SK-N-SH treated with all-trans-retinoic acid at 6 μM for 48 hours (cell line): Measurements from ENCODE around the gene CDC42EP3.

Source experiments
- ATAC-seq: fragments of 200-7000 bp; cut with Tn5 transposase; 3 replicates; pipeline ENCODE4 v1.9.1; 2020; ENCODE audit warnings: mild to moderate bottlenecking, moderate library complexity
- ARNTL ChIP-seq: fragments of 450-650 bp; formaldehyde crosslinking; IDR thresholded peaks from 2 replicates; pipeline ENCODE4 v1.5.0; 2020; ENCODE audit warnings: low read depth, mild to moderate bottlenecking, moderate library complexity, borderline replicate concordance
- BACH2 ChIP-seq: fragments of 250-450 bp; sonication (Bioruptor Pico); IDR thresholded peaks from 2 replicates; pipeline ENCODE4 v1.9.0; 2021; ENCODE audit warnings: mild to moderate bottlenecking, borderline replicate concordance
- CSDC2 ChIP-seq: fragments of 250-450 bp; sonication (Bioruptor Pico); IDR thresholded peaks from 2 replicates; pipeline ENCODE4 v1.5.0; 2020; ENCODE audit warnings: mild to moderate bottlenecking, moderate library complexity
- ESRRG ChIP-seq: fragments of 250-450 bp; sonication (Bioruptor Pico); IDR thresholded peaks from 2 replicates; pipeline ENCODE4 v1.6.1; 2021; ENCODE audit warnings: mild to moderate bottlenecking
- GLIS3 ChIP-seq: fragments of 250-450 bp; sonication (Bioruptor Pico); IDR thresholded peaks from 2 replicates; pipeline ENCODE4 v1.5.0; 2020; ENCODE audit warnings: mild to moderate bottlenecking, moderate library complexity
- ISL1 ChIP-seq: fragments of 250-450 bp; sonication (Bioruptor Pico); IDR thresholded peaks from 2 replicates; pipeline ENCODE4 v2.1.2; 2022; ENCODE audit warnings: mild to moderate bottlenecking, moderate library complexity
- ZNF565 ChIP-seq: fragments of 450-650 bp; formaldehyde crosslinking; conservative IDR thresholded peaks from 2 replicates; pipeline ENCODE4 v1.5.0; 2020; ENCODE audit warnings: low read depth, mild to moderate bottlenecking, moderate library complexity
- TF ChIP-seq, protein P1 (sequence below): fragments of 250-450 bp; sonication (Bioruptor Pico); IDR thresholded peaks from 2 replicates; pipeline ENCODE4 v1.8.0; 2021; ENCODE audit warnings: low read depth, mild to moderate bottlenecking, moderate library complexity, borderline replicate concordance
- TF ChIP-seq, protein P2 (sequence below): fragments of 250-450 bp; sonication (Bioruptor Pico); IDR thresholded peaks from 2 replicates; pipeline ENCODE4 v1.8.0; 2020; ENCODE audit warnings: mild to moderate bottlenecking, moderate library complexity, borderline replicate concordance
- TF ChIP-seq, protein P3 (sequence below): fragments of 250-450 bp; sonication (Bioruptor Pico); IDR thresholded peaks from 2 replicates; pipeline ENCODE4 v1.5.1; 2021; ENCODE audit warnings: mild to moderate bottlenecking, moderate library complexity
- TF ChIP-seq, protein P4 (sequence below): fragments of 250-450 bp; sonication (Bioruptor Pico); IDR thresholded peaks from 2 replicates; pipeline ENCODE4 v1.5.1; 2020; ENCODE audit warnings: low read depth, mild to moderate bottlenecking, moderate library complexity
- TF ChIP-seq, protein P5 (sequence below): fragments of 250-450 bp; sonication (Bioruptor Pico); IDR thresholded peaks from 2 replicates; pipeline ENCODE4 v1.5.0; 2020; ENCODE audit warnings: mild to moderate bottlenecking, moderate library complexity

The CDC42EP3 gene

DNA sequence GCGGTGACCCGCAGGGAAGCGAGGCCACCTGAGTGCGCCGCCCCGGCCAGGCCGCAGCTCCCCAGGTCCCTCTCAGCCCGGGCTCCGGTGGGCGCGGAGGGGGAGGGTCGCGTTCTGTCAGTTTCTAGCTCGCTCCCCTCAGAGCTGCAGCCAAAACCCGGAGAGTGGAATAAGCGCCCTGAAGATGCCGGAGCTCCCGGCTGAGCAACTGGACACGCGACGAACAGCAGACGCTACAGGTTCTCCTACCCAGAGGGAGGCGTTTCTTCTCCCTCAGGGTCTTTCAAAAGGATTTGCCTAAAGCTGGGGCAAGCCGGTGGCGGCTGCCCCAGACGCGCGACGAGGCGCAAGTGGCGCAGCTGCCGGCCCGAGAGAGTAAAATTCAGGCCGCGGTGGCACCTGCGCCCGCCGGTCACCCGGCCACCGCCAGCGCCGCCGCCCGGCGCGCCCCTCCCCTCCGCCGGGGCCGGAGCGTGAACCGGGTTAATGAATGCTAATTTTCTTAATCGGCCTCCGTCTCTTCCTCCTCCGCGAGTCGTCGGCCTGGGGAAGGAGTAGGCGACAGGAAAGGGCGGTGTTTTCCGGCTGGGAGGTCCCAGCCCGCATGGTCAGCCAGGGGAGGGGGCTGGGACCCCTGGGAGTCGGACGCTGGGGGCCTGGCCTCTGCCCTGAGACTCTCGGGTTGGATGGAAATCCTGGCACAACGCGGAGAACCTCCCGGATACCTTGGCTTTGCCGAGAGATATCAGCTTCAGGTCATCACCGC lies 845 bp upstream of the CDC42EP3 start (continued):
- TF ChIP-seq ARNTL (no peak), ESRRG (CRISPR knock-in tag) (no peak; the same call in 1 of the 2 replicates)
- TF ChIP-seq, all 23 proteins: peak for 7

DNA sequence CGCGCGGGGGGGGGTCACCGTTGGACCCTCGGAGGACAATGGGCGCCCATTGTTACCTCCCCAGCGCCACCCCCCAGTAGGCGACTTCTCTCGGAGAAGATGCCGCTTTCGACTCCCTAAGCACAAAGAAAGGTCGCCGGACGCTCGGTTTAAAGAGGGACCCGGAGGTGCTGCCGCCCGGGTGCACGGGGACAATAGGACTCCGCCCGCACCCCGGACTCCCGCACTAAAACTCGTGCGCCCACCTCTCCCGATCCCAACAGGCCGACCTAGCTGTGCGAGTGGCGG lies 318 bp upstream of the CDC42EP3 start:
- TF ChIP-seq, protein P1, sequence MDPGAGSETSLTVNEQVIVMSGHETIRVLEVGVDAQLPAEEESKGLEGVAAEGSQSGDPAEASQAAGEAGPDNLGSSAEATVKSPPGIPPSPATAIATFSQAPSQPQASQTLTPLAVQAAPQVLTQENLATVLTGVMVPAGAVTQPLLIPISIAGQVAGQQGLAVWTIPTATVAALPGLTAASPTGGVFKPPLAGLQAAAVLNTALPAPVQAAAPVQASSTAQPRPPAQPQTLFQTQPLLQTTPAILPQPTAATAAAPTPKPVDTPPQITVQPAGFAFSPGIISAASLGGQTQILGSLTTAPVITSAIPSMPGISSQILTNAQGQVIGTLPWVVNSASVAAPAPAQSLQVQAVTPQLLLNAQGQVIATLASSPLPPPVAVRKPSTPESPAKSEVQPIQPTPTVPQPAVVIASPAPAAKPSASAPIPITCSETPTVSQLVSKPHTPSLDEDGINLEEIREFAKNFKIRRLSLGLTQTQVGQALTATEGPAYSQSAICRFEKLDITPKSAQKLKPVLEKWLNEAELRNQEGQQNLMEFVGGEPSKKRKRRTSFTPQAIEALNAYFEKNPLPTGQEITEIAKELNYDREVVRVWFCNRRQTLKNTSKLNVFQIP (CRISPR knock-in tag), result no peak
- TF ChIP-seq GLIS3 (CRISPR knock-in tag), result 0 out of 2 replicates have a peak, but pooled peaks have one; percentile 47
- TF ChIP-seq, protein P2, sequence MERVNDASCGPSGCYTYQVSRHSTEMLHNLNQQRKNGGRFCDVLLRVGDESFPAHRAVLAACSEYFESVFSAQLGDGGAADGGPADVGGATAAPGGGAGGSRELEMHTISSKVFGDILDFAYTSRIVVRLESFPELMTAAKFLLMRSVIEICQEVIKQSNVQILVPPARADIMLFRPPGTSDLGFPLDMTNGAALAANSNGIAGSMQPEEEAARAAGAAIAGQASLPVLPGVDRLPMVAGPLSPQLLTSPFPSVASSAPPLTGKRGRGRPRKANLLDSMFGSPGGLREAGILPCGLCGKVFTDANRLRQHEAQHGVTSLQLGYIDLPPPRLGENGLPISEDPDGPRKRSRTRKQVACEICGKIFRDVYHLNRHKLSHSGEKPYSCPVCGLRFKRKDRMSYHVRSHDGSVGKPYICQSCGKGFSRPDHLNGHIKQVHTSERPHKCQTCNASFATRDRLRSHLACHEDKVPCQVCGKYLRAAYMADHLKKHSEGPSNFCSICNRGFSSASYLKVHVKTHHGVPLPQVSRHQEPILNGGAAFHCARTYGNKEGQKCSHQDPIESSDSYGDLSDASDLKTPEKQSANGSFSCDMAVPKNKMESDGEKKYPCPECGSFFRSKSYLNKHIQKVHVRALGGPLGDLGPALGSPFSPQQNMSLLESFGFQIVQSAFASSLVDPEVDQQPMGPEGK (CRISPR knock-in tag), result peak; percentile 62; the same call in 1 of the 2 replicates
- TF ChIP-seq, protein P3, sequence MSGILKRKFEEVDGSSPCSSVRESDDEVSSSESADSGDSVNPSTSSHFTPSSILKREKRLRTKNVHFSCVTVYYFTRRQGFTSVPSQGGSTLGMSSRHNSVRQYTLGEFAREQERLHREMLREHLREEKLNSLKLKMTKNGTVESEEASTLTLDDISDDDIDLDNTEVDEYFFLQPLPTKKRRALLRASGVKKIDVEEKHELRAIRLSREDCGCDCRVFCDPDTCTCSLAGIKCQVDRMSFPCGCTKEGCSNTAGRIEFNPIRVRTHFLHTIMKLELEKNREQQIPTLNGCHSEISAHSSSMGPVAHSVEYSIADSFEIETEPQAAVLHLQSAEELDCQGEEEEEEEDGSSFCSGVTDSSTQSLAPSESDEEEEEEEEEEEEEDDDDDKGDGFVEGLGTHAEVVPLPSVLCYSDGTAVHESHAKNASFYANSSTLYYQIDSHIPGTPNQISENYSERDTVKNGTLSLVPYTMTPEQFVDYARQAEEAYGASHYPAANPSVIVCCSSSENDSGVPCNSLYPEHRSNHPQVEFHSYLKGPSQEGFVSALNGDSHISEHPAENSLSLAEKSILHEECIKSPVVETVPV (CRISPR knock-in tag), result no peak
- TF ChIP-seq CSDC2, result no peak
- peak; percentile 12; the same call in 2 of the 3 replicates for ATAC-seq

DNA sequence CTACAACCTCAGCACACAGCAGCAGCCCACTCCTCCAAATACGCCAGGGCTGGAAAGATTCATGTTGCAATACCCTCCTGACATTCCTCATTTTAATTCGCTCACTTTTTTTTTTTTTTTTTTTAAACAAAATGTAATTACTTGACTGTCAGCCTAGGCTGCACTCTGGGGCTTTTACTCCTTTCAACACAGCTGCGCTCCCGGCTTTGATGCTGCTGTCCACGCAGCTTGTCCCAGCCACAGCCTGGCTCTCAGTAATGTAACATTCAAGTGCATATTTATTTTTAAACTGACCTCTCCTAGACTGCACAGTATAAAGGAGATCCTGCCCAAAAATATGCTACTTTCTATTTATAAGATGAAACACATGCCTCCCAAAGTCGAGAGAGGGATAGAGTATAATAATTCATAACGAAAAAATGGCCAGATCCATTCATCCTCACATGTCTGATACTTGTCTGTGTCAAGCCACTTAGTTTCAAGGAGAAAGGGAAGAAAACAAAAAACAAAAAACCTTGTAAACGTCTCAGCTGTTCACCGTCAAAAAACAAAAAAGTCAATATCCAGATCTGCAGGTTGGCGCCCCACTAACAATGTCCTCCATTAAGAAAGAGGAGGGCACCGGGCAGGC lies 949 bp downstream of the CDC42EP3 start:
- ATAC-seq, result 0 out of 3 replicates have a peak, but pooled peaks have one; percentile 4
- TF ChIP-seq ISL1 (CRISPR knock-in tag) (peak; percentile 44), BACH2 (CRISPR knock-in tag) (no peak), ZNF565 (CRISPR knock-in tag) (no peak), GLIS3 (CRISPR knock-in tag) (no peak)
- TF ChIP-seq, protein P2 (CRISPR knock-in tag), result no peak
- TF ChIP-seq, protein P4, sequence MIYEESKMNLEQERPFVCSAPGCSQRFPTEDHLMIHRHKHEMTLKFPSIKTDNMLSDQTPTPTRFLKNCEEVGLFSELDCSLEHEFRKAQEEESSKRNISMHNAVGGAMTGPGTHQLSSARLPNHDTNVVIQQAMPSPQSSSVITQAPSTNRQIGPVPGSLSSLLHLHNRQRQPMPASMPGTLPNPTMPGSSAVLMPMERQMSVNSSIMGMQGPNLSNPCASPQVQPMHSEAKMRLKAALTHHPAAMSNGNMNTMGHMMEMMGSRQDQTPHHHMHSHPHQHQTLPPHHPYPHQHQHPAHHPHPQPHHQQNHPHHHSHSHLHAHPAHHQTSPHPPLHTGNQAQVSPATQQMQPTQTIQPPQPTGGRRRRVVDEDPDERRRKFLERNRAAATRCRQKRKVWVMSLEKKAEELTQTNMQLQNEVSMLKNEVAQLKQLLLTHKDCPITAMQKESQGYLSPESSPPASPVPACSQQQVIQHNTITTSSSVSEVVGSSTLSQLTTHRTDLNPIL, result no peak
- TF ChIP-seq, protein P3 (CRISPR knock-in tag), result no peak
- TF ChIP-seq, protein P5, sequence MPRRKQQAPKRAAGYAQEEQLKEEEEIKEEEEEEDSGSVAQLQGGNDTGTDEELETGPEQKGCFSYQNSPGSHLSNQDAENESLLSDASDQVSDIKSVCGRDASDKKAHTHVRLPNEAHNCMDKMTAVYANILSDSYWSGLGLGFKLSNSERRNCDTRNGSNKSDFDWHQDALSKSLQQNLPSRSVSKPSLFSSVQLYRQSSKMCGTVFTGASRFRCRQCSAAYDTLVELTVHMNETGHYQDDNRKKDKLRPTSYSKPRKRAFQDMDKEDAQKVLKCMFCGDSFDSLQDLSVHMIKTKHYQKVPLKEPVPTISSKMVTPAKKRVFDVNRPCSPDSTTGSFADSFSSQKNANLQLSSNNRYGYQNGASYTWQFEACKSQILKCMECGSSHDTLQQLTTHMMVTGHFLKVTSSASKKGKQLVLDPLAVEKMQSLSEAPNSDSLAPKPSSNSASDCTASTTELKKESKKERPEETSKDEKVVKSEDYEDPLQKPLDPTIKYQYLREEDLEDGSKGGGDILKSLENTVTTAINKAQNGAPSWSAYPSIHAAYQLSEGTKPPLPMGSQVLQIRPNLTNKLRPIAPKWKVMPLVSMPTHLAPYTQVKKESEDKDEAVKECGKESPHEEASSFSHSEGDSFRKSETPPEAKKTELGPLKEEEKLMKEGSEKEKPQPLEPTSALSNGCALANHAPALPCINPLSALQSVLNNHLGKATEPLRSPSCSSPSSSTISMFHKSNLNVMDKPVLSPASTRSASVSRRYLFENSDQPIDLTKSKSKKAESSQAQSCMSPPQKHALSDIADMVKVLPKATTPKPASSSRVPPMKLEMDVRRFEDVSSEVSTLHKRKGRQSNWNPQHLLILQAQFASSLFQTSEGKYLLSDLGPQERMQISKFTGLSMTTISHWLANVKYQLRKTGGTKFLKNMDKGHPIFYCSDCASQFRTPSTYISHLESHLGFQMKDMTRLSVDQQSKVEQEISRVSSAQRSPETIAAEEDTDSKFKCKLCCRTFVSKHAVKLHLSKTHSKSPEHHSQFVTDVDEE, result no peak
